ENCODE results near the gene C1QTNF8. TPM values are rescaled to one million over a fixed set of nuclear protein-coding genes. Genes with fewer than 3 reads are reported as not detected.

C1QTNF8 gene
- total and polyA plus RNA-seq, 4 donors, result 0.08 to 0.74 TPM; not detected in 2

GRCh38 chr16:1106659-1107058, 10.6 kb upstream of the C1QTNF8 start:
- DNase-seq, result no peak
- TF ChIP-seq, protein P1, sequence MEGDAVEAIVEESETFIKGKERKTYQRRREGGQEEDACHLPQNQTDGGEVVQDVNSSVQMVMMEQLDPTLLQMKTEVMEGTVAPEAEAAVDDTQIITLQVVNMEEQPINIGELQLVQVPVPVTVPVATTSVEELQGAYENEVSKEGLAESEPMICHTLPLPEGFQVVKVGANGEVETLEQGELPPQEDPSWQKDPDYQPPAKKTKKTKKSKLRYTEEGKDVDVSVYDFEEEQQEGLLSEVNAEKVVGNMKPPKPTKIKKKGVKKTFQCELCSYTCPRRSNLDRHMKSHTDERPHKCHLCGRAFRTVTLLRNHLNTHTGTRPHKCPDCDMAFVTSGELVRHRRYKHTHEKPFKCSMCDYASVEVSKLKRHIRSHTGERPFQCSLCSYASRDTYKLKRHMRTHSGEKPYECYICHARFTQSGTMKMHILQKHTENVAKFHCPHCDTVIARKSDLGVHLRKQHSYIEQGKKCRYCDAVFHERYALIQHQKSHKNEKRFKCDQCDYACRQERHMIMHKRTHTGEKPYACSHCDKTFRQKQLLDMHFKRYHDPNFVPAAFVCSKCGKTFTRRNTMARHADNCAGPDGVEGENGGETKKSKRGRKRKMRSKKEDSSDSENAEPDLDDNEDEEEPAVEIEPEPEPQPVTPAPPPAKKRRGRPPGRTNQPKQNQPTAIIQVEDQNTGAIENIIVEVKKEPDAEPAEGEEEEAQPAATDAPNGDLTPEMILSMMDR (IDR thresholded peaks at IDR 0.05; ENCODE audit: control extremely low read depth, extremely low read depth), result no peak
- no peak overlapping the region for H3K4me3 ChIP-seq
- H3K4me1 ChIP-seq (ENCODE audit: control insufficient read depth in 5 of 5, insufficient read depth in 5 of 5, low read length in 5 of 5), result peaks cover 0 to 5% (median 0%) of the 10 kb centered on the region in 5 donors
- H3K27ac ChIP-seq (ENCODE audit: low read depth in 1 of 2, low read length in 1 of 2), result no peak overlapping the region
- no peaks in the 10 kb centered on the region for H3K9me3 ChIP-seq (ENCODE audit: control insufficient read depth in 4 of 4, insufficient read depth in 3 of 4, low read length in 3 of 4)
- peaks cover 0 to 31% (median 25%) of the 10 kb centered on the region in 3 donors for H3K27me3 ChIP-seq (ENCODE audit: control insufficient read depth in 3 of 3, insufficient read depth in 3 of 3, low read length in 2 of 3)
- no peak overlapping the region for H3K9ac ChIP-seq (ENCODE audit: insufficient read depth in 1 of 2, low read length in 2 of 2)
- no peaks in the 10 kb centered on the region for H3K36me3 ChIP-seq (ENCODE audit: control insufficient read depth in 4 of 4, insufficient read depth in 4 of 4, low read length in 4 of 4)
- 76 to 86% methylated on average over 14 to 16 of the region's 16 CpGs for WGBS, 2 donors
- no peak for ATAC-seq (ENCODE audit: insufficient read depth, low FRiP score)

- H3K4me3 ChIP-seq, result no peak overlapping the region
- no peaks in the 10 kb centered on the region for H3K9me3 ChIP-seq (ENCODE audit: control insufficient read depth in 4 of 4, insufficient read depth in 3 of 4, low read length in 3 of 4)
- WGBS, 2 donors, result 30 to 31% methylated on average over 26 of the region's 26 CpGs
- H3K27me3 ChIP-seq (ENCODE audit: control insufficient read depth in 3 of 3, insufficient read depth in 3 of 3, low read length in 2 of 3), result peaks cover 0 to 33% (median 25%) of the 10 kb centered on the region in 3 donors
- H3K36me3 ChIP-seq (ENCODE audit: control insufficient read depth in 4 of 4, insufficient read depth in 4 of 4, low read length in 4 of 4), result no peaks in the 10 kb centered on the region
- no peak overlapping the region for H3K9ac ChIP-seq (ENCODE audit: insufficient read depth in 1 of 2, low read length in 2 of 2)
- H3K27ac ChIP-seq (ENCODE audit: low read depth in 1 of 2, low read length in 1 of 2), result no peak overlapping the region
- ATAC-seq (ENCODE audit: insufficient read depth, low FRiP score) (no peak), DNase-seq (peak; percentile 58 to 77 (median 69))
- H3K4me1 ChIP-seq (ENCODE audit: control insufficient read depth in 5 of 5, insufficient read depth in 5 of 5, low read length in 5 of 5), result peaks cover 0 to 5% (median 0%) of the 10 kb centered on the region in 5 donors
- TF ChIP-seq, protein P1 (IDR thresholded peaks at IDR 0.05; ENCODE audit: control extremely low read depth, extremely low read depth), result peak; percentile 31
Observed at GRCh38 chr16:1105888-1106620, 10.0 kb upstream of the C1QTNF8 start.

- Histone ChIP-seq H3K9me3 (ENCODE audit: control insufficient read depth in 4 of 4, insufficient read depth in 3 of 4, low read length in 3 of 4) (no peaks in the 10 kb centered on the region), H3K27ac (ENCODE audit: low read depth in 1 of 2, low read length in 1 of 2) (no peak overlapping the region), H3K36me3 (ENCODE audit: control insufficient read depth in 4 of 4, insufficient read depth in 4 of 4, low read length in 4 of 4) (no peaks in the 10 kb centered on the region), H3K4me3 (no peak overlapping the region), H3K9ac (ENCODE audit: insufficient read depth in 1 of 2, low read length in 2 of 2) (no peak overlapping the region), H3K27me3 (ENCODE audit: control insufficient read depth in 3 of 3, insufficient read depth in 3 of 3, low read length in 2 of 3) (peaks cover 0 to 26% (median 25%) of the 10 kb centered on the region in 3 donors), H3K4me1 (ENCODE audit: control insufficient read depth in 5 of 5, insufficient read depth in 5 of 5, low read length in 5 of 5) (peaks cover 0 to 5% (median 0%) of the 10 kb centered on the region in 5 donors)
- 16 to 32% methylated on average over 11 of the region's 11 CpGs for WGBS, 2 donors
- TF ChIP-seq, protein P1 (IDR thresholded peaks at IDR 0.05; ENCODE audit: control extremely low read depth, extremely low read depth), result no peak
- ATAC-seq (ENCODE audit: insufficient read depth, low FRiP score) (no peak), DNase-seq (no peak)
Observed at GRCh38 chr16:1103636-1103980, 7.6 kb upstream of the C1QTNF8 start.
